ENCODE data around the gene FBXL20.

GRCh38 chr17:39276113-39276512 lies 125.3 kb downstream of the FBXL20 start:
- no peak for TF ChIP-seq POLR2AphosphoS5 (IDR thresholded peaks at IDR 0.05; ENCODE audit: low read depth, low read length)
- TF ChIP-seq SIN3A (IDR thresholded peaks at IDR 0.05; ENCODE audit: borderline replicate concordance, insufficient read depth, low read length), result no peak
- TF ChIP-seq REST (IDR thresholded peaks at IDR 0.05; ENCODE audit: insufficient read depth in 1 of 2, low read depth in 2 of 2, low read length in 2 of 2), result no peak
- no peak for TF ChIP-seq TAF1 (IDR thresholded peaks at IDR 0.05; ENCODE audit: borderline replicate concordance, insufficient read depth, low read length)

Data from PFSK-1 (cell line).